Measurements from ENCODE around the gene ARHGAP1.
A peak's percentile ranks its signal among the peaks of the same experiment; 100 is the strongest.

ARHGAP1 gene

DNA sequence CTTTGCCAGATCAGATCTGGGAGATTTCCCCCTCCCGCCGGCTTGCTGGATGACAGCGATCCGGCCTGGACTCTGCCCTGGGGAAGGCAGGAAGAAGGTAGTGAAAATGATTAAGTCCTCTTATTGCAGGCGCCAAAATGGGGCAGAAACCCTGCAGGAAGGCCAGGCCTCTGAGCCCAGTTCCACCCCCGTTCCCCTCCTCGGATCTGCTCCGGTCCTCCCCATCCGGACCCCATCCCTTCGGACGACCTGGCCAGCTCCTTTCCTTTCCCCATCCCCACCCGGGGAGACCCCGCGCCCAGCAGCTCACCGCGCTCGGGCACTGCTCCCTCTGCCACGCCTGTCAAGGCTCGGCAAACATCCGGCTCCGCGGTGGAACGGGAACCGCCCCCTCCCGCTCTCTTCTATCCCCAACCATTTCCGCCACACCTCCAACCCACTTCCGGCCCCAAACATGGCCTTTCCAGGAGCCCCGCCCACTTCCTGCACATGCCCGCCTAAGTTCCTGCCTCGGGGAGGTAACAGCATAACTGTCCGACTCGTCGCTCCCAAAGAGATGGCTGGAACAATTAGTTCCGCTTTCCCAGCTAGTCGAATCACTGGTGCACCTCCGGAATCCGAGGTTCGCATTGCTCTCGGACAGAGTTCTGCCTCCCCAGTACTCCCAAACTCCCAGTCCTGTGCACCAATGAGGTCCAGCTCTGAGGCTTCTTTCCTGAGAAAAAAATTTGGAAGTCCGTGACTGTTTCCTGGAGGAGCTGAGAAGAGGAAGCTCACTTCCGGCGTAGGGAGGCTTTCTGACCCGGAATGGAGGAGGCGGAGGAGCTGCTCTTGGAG is at the start of gene ARHGAP1, which contains the start of gene ZNF408:
ARHGAP1 (minus strand) TSS at position 379 of the 837 bp plus-strand sequence. CDS start 4,512 bp downstream, outside the sequence.
ZNF408 (plus strand) TSS at position 791 of the 837 bp plus-strand sequence; CDS start at position 808, 17 bp downstream.
- peak; percentile 99 for DNase-seq

- DNase-seq = no peak
These were observed 46.7 kb upstream of the ARHGAP1 start for GRCh38 chr11:46747150-46747549.

DNA sequence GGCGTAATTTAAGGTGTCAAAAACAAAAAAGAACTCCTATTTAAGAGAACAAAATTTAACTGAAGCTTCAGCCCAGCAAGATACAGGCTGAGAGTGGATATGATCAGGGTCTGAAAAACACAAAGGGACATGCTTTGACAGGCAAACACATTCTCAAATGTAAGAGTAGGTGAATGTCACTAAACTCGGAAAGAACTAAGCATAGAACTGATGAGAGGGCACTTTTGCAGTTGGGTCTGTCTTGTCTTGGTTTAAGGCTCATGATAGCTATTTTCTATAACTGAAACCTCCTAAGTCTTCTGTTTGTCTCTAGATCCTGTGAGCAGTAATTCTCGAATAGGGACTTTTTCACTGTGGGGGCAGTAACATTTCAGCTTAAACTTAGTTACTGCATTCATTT is 45.6 kb upstream of the ARHGAP1 start:
- DNase-seq = no peak

DNA sequence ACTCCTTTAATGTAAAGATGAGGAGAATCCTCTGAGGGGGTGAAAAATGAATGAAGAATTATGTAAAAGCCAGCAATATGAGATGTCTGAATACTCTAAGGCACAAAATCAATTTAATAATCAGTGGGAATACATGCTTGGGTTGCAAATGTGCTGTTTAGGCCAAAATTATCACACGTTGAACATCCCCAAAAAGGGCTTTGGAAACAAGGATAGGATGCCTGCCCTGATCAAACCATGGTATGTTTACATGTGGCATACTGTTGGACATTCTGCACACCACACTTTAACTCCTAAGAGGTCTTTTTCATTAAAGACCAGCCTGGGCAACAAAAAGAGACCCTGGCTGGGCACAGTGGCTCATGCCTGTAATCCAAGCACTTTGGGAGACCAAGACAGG is 44.9 kb upstream of the ARHGAP1 start:
- DNase-seq = no peak

DNA sequence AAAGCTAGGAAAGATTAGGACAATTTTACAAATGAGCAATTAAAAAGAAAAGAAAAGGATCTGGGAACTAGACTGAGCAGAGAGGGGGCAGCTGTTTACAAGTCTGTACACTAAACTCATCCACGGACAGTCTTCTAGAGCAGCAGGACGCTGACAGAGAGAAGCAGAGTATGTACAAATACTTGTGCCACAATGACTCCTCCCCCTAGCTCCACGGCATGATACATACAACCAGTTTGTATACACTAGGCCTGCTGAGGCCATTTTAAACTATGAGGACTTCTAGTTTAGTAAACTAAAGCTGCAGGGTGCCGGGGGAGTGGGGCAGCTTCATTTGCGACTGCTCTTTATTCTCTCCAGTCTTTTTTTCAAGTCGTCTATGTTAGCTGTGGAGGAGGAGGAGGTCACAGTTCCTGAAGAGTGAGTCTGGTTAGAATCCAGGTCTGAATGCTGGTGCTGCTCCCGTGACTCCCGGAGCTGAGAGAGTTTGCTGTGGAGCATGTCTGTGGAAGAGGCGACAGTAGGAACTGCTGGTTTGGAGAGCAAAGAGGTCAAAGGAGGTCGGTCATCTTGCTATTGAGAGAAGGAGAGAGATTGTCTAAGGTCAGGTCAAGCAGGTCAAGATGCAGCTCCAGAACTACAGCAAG is 43.4 kb upstream of the ARHGAP1 start:
- no peak for DNase-seq

DNA sequence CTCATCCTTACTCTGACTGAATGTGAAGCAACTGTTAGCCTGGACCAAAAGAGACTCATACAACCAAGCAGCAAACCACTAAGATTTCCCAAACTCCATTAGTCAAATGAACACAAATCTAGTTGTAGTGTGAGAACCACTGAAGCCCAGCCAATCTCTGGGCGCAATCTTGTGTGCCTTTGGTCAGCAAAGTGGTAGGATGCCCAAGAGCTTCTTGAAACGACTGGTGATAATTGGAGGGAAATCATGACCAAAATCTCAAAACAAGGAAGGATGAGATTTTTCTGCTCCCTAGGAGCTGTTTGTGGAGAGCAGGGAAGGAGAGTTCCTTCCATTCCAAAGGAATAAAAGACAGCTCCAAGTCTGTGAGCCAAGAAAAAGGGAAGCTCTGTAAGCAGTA is 42.6 kb upstream of the ARHGAP1 start:
- DNase-seq = no peak

DNA sequence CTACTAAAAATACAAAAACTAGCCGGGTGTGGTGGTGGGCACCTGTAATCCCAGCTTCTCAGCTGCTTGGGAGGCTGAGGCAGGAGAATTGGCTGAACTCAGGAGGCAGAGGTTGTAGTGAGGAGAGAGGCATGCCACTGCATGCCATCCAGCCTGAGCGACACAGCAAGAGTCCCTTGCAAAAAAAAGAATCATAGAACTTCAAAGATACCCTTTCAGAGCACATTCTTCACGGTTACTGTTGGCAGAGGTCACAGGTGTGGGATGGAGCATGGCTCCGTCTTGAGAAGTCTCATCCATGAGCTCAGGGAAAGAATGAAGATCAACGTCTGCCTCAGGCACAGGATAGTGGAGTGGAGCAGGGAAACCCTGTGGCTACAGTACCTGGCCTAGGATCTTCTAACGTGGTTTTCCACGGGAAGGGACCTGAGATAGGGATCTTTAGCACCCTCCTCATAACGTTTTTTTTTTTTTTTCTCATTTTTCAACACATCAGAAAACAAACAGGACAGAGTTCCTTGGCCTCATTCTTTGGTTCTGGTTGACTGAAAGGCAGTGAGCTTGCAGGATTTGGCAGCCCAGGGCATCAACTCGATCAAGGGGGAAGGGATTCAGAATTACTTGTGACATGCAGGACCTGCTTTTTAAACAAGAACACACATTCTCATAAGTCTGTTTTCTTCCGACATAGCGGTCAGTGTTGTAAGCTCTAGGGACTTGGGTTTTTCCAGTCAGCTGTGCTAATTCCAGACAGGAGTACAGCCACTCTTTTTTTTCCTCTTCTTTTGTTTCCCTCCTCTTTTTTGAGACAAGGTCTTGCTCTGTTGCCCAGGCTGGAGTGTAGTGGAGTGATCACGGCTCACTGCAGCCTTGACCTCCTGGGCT is 41.4 kb upstream of the ARHGAP1 start:
- no peak for DNase-seq

DNA sequence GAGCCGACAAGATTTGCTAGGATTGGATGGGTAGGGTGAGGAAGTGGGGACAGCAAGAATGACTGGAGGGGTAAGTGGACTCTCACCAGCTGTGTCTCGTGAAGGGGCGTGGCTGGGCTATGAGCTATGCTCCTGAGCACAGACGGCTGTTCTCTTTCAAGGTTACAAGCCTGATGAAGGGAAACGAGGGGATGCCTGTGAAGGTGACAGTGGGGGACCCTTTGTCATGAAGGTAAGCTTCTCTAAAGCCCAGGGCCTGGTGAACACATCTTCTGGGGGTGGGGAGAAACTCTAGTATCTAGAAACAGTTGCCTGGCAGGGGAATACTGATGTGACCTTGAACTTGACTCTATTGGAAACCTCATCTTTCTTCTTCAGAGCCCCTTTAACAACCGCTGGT is 38.5 kb upstream of the ARHGAP1 start:
- DNase-seq = no peak

- DNase-seq = no peak
These were observed 37.3 kb upstream of the ARHGAP1 start for GRCh38 chr11:46737699-46738098.

- no peak for DNase-seq
These were observed 36.2 kb upstream of the ARHGAP1 start for GRCh38 chr11:46736615-46737014.

GRCh38 chr11:46736146-46736545 is 35.7 kb upstream of the ARHGAP1 start:
- no peak for DNase-seq

GRCh38 chr11:46733234-46733633 is 32.8 kb upstream of the ARHGAP1 start:
- DNase-seq = no peak

GRCh38 chr11:46731545-46731944 is 31.1 kb upstream of the ARHGAP1 start:
- no peak for DNase-seq

DNA sequence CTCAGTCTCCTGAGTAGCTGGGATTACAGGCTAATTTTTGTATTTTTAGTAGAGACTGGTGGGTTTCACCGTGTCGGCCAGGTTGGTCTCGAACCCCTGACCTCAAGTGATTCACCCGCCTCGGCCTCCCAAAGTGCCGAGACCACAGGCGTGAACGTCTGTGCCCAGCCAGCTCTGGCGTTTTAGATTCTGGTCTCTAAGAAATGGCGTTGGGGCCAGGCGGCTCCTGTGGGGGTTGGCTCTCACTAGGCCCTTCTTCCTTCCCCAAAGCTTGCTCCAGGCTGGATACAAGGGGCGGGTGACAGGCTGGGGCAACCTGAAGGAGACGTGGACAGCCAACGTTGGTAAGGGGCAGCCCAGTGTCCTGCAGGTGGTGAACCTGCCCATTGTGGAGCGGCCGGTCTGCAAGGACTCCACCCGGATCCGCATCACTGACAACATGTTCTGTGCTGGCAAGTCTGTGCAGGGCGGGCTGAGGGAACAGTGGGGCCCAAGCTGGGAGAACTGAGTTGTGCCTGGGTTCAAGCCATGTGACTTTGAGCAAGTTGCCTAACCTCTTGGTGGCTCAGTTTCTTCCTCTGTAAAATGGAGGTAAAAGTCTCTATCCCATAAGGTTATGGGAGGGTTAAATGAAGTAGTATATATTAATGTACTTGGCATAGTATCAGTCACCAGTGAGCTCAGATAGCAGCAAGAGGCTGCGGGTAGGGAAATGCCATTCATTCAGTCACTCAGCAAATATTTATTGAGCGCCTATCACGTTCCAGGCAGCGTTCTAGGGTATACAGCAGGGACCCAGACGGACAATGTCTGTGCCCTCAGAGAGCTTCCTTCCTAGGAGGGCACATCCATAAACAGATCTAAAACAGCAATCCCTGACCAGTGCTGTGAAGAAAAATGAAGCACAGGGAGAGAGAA is 28.9 kb upstream of the ARHGAP1 start:
- DNase-seq = no peak

DNA sequence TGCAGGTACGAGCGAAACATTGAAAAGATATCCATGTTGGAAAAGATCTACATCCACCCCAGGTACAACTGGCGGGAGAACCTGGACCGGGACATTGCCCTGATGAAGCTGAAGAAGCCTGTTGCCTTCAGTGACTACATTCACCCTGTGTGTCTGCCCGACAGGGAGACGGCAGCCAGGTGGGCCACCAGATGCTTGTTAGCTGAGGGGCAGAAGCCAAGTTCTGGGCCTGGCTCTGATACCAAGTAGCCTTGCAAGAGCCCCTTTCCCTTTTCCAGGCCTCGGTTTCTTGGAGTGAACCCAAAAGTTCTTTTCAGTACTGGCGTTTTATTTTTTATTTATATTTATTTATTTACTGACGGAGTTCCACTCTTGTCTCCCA is 28.2 kb upstream of the ARHGAP1 start:
- no peak for DNase-seq

DNA sequence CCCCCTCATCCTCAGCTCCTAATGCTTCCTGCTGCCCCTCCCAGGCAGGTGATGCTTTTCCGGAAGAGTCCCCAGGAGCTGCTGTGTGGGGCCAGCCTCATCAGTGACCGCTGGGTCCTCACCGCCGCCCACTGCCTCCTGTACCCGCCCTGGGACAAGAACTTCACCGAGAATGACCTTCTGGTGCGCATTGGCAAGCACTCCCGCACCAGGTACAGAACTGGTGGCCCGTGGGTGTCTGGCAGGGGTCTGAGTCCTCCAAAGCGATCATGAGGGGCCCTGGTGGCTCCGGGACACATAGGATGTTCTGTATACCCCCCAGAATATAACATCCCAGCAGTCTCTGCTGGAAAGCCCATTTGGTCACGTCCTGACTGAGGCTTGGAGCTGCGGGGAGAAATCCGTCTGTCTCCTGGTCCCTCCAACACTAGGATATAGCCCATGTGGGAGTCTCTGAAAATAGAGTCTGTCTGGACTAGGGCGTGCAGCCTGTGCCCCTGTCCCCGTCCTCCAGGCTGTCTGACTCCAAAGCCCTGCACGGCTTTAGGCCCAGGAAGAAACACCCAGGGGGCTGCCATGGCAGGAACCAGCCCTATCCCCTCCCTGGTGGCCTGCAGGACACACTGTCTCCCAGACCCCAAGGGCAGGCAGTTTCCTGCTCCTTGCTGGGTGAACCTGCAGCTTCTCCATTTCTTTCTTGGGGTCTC is 27.7 kb upstream of the ARHGAP1 start:
- DNase-seq = no peak

DNA sequence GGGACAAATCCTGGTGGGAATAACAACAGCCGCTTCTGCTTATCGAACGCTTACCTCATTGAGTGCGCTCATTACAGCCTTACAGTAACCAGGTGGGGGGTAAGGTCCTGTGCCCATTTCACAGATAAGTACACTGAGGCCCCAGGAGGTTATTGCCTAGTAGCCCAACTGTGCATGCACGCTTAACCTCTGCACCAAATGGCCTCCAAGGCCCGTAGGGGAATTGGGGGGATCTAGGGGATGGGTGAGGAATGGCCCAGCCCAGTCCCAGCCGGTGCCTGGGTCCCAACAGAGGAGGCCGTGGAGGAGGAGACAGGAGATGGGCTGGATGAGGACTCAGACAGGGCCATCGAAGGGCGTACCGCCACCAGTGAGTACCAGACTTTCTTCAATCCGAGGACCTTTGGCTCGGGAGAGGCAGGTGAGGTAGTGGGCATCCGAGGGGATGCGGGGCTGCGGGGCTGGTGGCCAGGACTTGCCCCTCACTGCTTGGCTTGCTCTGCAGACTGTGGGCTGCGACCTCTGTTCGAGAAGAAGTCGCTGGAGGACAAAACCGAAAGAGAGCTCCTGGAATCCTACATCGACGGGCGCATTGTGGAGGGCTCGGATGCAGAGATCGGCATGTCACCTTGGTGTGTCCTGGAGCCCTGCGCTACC is 25.9 kb upstream of the ARHGAP1 start:
- no peak for DNase-seq

GRCh38 chr11:46725338-46726205 is 25.2 kb upstream of the ARHGAP1 start:
- DNase-seq = no peak

- no peak for DNase-seq
These were observed 23.7 kb upstream of the ARHGAP1 start for GRCh38 chr11:46724088-46724487.

DNA sequence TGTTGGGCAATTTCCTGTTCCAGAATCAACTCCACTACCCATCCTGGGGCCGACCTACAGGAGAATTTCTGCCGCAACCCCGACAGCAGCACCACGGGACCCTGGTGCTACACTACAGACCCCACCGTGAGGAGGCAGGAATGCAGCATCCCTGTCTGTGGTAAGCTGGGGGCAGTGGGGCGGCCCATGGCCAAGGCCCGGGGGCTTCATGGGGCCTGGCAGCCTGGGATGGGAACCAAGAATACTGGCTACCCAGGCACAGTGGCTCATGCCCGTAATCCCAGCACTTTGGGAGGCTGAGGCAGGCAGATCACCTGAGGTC is 22.9 kb upstream of the ARHGAP1 start:
- DNase-seq = no peak
